ENCODE measurements around the gene SMIM29. TPM values are rescaled to one million over a fixed set of nuclear protein-coding genes. Genes with fewer than 3 reads are reported as not detected.
"Not testable (repeated sequence)": the region's sequence is repeated elsewhere in the genome, so short reads cannot be mapped to it uniquely, and the experiment has no call there.

Gene SMIM29
- total RNA-seq, 3 donors from 2014 or later (not counting 1 experiment from before 2014, with no cell fraction given), result 30.8 to 48.0 (median 39.7) TPM

DNA sequence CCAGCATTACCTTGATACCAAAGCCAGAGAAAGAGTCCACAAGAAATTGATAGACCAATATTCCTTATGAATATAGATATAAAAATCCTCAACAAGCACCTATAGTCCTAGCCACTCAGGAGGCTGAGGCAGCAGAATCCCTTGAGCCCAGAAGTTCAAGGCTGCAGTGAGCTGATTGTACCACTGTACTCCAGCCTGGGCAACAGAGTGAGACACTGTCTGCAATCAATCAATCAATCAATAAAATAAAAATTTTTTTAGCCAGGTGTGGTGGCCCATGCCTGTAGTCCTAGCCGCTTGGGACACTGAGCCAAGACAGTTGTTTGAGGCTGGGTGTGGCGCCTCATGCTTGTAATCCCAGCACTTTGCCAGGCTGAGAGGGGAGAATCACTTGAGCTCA is 18.9 kb upstream of the SMIM29 start:
- Histone ChIP-seq H3K27me3 (ENCODE audit: control insufficient read depth, insufficient read depth, low read length) (no peaks in the 10 kb centered on the region), H3K4me1 (ENCODE audit: control insufficient read depth, insufficient read depth, low read length) (peaks cover 5% of the 10 kb centered on the region), H3K27ac (ENCODE audit: low read length) (no peak overlapping the region), H3K4me3 (ENCODE audit: low read length) (no peak overlapping the region), H3K36me3 (ENCODE audit: control insufficient read depth, insufficient read depth, low read length) (no peaks in the 10 kb centered on the region), H3K9me3 (ENCODE audit: control insufficient read depth, insufficient read depth, low read length) (no peaks in the 10 kb centered on the region)
- DNase-seq (no peak), ATAC-seq (no peak)
- H3K27me3 Mint-ChIP-seq (ENCODE audit: low read depth in 2 of 2), result no peaks in the 10 kb centered on the region
- TF ChIP-seq CTCF (IDR thresholded peaks at IDR 0.05), result no peak
- no peaks in the 10 kb centered on the region for H3K4me1 Mint-ChIP-seq
- intact Hi-C loops (cut with micrococcal nuclease), result no loop called here
- WGBS (ENCODE audit: insufficient coverage), result 98% methylated on average over 2 of the region's 2 CpGs
- H3K36me3 Mint-ChIP-seq, result peaks cover 8% of the 10 kb centered on the region
- no peaks in the 10 kb centered on the region for H3K9me3 Mint-ChIP-seq
- H3K27ac Mint-ChIP-seq, result no peak overlapping the region
- no peak overlapping the region for H3K4me3 Mint-ChIP-seq

GRCh38 chr6:34263484-34263883 is 14.7 kb upstream of the SMIM29 start:
- 96% methylated on average over 22 of the region's 23 CpGs for WGBS (ENCODE audit: insufficient coverage)

GRCh38 chr6:34260576-34261267 is 11.9 kb upstream of the SMIM29 start:
- Mint-ChIP-seq H3K4me3 (no peak overlapping the region), H3K9me3 (no peaks in the 10 kb centered on the region), H3K27ac (no peak overlapping the region), H3K36me3 (peaks cover 11% of the 10 kb centered on the region), H3K4me1 (no peaks in the 10 kb centered on the region), H3K27me3 (ENCODE audit: low read depth in 2 of 2) (no peaks in the 10 kb centered on the region)
- DNase-seq, result no peak
- Histone ChIP-seq H3K27me3 (ENCODE audit: control insufficient read depth, insufficient read depth, low read length) (no peaks in the 10 kb centered on the region), H3K27ac (ENCODE audit: low read length) (no peak overlapping the region), H3K4me3 (ENCODE audit: low read length) (no peak overlapping the region), H3K36me3 (ENCODE audit: control insufficient read depth, insufficient read depth, low read length) (no peaks in the 10 kb centered on the region), H3K9me3 (ENCODE audit: control insufficient read depth, insufficient read depth, low read length) (no peaks in the 10 kb centered on the region), H3K4me1 (ENCODE audit: control insufficient read depth, insufficient read depth, low read length) (no peaks in the 10 kb centered on the region)
- no peak for TF ChIP-seq CTCF (IDR thresholded peaks at IDR 0.05)
- intact Hi-C loops (cut with micrococcal nuclease), result no loop called here
- no peak for ATAC-seq
- WGBS (ENCODE audit: insufficient coverage), result 87% methylated on average over 17 of the region's 17 CpGs

More at GRCh38 chr6:34263484-34263883, 14.7 kb upstream of the SMIM29 start:
- H3K27ac Mint-ChIP-seq; H3K27me3 ChIP-seq (ENCODE audit: control insufficient read depth, insufficient read depth, low read length); H3K4me1 Mint-ChIP-seq; intact Hi-C loops (cut with micrococcal nuclease); H3K9me3 Mint-ChIP-seq; H3K36me3 ChIP-seq (ENCODE audit: control insufficient read depth, insufficient read depth, low read length); H3K4me3 Mint-ChIP-seq; ATAC-seq; H3K4me1 ChIP-seq (ENCODE audit: control insufficient read depth, insufficient read depth, low read length); H3K27ac ChIP-seq (ENCODE audit: low read length); H3K9me3 ChIP-seq (ENCODE audit: control insufficient read depth, insufficient read depth, low read length); H3K4me3 ChIP-seq (ENCODE audit: low read length); H3K27me3 Mint-ChIP-seq (ENCODE audit: low read depth in 2 of 2); DNase-seq: not testable (repeated sequence)
- peaks cover 11% of the 10 kb centered on the region for H3K36me3 Mint-ChIP-seq

GRCh38 chr6:34259529-34260069 is 10.8 kb upstream of the SMIM29 start:
- DNase-seq, result no peak
- no peak for ATAC-seq
- no peaks in the 10 kb centered on the region for H3K4me1 Mint-ChIP-seq
- H3K27ac ChIP-seq (ENCODE audit: low read length), result no peak overlapping the region
- TF ChIP-seq CTCF (IDR thresholded peaks at IDR 0.05), result no peak
- no peak overlapping the region for H3K4me3 Mint-ChIP-seq
- H3K9me3 Mint-ChIP-seq, result no peaks in the 10 kb centered on the region
- no peak overlapping the region for H3K4me3 ChIP-seq (ENCODE audit: low read length)
- H3K4me1 ChIP-seq (ENCODE audit: control insufficient read depth, insufficient read depth, low read length), result no peaks in the 10 kb centered on the region
- H3K27ac Mint-ChIP-seq, result no peak overlapping the region
- H3K27me3 Mint-ChIP-seq (ENCODE audit: low read depth in 2 of 2), result no peaks in the 10 kb centered on the region
- no peaks in the 10 kb centered on the region for H3K9me3 ChIP-seq (ENCODE audit: control insufficient read depth, insufficient read depth, low read length)
- no peaks in the 10 kb centered on the region for H3K27me3 ChIP-seq (ENCODE audit: control insufficient read depth, insufficient read depth, low read length)
- intact Hi-C loops (cut with micrococcal nuclease), result no loop called here
- WGBS (ENCODE audit: insufficient coverage), result 91% methylated on average over 6 of the region's 6 CpGs
- peaks cover 11% of the 10 kb centered on the region for H3K36me3 Mint-ChIP-seq
- no peaks in the 10 kb centered on the region for H3K36me3 ChIP-seq (ENCODE audit: control insufficient read depth, insufficient read depth, low read length)

DNA sequence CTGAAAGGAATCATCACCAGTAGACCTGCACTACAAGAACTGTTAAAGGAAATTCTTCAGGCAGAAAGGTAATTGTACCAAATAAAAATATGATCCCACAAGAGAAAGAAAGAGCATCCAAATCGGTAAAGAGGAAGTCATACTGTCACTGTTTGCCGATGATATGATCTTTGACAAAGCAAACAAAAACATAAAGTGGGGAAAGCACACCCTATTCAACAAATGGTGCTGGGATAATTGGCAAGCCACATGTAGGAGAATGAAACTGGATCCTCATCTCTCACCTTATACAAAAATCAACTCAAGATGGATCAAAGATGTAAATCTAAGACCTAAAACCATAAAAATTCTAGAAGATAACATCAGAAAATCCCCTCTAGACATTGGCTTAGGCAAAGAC is 3.6 kb upstream of the SMIM29 start:
- H3K9me3 ChIP-seq (ENCODE audit: control insufficient read depth, insufficient read depth, low read length); H3K27me3 ChIP-seq (ENCODE audit: control insufficient read depth, insufficient read depth, low read length); H3K36me3 Mint-ChIP-seq; H3K4me3 Mint-ChIP-seq; H3K27me3 Mint-ChIP-seq (ENCODE audit: low read depth in 2 of 2); H3K27ac ChIP-seq (ENCODE audit: low read length); H3K4me3 ChIP-seq (ENCODE audit: low read length); H3K9me3 Mint-ChIP-seq; ATAC-seq; intact Hi-C loops (cut with micrococcal nuclease); DNase-seq; H3K27ac Mint-ChIP-seq; H3K36me3 ChIP-seq (ENCODE audit: control insufficient read depth, insufficient read depth, low read length): not testable (repeated sequence)
- H3K4me1 Mint-ChIP-seq, result peaks cover 6 to 17% of the 10 kb centered on the region in 2 donors
- no CpG with 5 or more reads among the region's 2 CpGs for WGBS (ENCODE audit: insufficient coverage)
- H3K4me1 ChIP-seq (ENCODE audit: control insufficient read depth, insufficient read depth, low read length), result peaks cover 22% of the 10 kb centered on the region

Data from natural killer cell (primary cell).